Stimulated activated CD8-positive, alpha-beta memory T cell treated with anti-CD3 and anti-CD28 coated beads, Interleukin-15, amount 100 ng/mL, for 24 hours (primary cell): ENCODE results near the gene BAZ2B.
"Not testable (repeated sequence)": the region's sequence is repeated elsewhere in the genome, so short reads cannot be mapped to it uniquely, and the experiment has no call there.

Experiments
- DNase-seq: peaks from one replicate; pipeline ENCODE4 v3.0.0-alpha.2; 2020; ENCODE audit warnings: low read depth

The BAZ2B gene

DNA sequence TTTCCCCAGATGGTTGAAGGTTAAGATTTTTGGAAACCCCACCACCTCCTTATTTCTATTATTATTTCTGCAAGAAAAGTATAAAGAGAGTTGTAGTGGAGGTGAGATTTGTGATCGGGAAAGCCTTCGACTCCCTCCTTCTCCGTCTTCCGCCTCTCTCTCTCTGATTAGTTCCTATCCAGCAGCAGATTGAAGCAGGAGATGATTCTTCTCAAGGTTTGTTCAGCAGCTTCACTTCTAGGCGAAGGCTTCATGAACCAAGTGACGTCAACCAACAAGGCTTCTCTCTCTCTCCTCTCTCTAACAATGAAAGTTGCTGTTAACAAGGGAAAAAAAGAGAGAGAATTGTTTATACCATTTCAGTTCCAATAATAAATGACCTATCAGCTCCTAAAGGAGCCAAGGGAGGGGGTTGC, at the start of gene BAZ2B:
TSS of gene BAZ2B (minus strand) at position 263 of the 416 bp plus-strand sequence. CDS start 137,829 bp downstream, outside the sequence.
- DNase-seq = no peak

GRCh38 chr2:159661286-159661685, 44.9 kb upstream of the BAZ2B start:
- no peak for DNase-seq

GRCh38 chr2:159658881-159659873, 42.8 kb upstream of the BAZ2B start:
- DNase-seq = no peak

- DNase-seq = no peak
Measured at GRCh38 chr2:159653962-159654361, 37.6 kb upstream of the BAZ2B start.

DNA sequence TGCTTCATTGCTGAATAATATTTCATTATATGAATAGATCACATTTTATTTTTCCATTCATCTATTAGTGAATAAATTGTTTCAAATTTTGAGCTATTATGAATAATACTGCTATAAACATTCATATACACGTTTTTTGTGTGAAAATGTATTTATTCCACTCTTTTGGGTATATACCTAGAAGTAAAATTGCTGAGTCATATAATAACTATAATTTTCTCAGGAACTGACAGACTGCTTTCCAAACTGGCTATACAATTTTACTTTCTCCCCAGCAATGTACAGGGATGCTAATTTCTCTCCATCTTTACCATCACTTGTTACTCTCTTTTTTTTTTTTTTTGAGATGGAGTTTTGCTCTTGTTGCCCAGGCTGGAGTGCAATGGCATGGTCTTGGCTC, 35.5 kb upstream of the BAZ2B start:
- DNase-seq = no peak

GRCh38 chr2:159650574-159650973, 34.2 kb upstream of the BAZ2B start:
- no peak for DNase-seq

DNA sequence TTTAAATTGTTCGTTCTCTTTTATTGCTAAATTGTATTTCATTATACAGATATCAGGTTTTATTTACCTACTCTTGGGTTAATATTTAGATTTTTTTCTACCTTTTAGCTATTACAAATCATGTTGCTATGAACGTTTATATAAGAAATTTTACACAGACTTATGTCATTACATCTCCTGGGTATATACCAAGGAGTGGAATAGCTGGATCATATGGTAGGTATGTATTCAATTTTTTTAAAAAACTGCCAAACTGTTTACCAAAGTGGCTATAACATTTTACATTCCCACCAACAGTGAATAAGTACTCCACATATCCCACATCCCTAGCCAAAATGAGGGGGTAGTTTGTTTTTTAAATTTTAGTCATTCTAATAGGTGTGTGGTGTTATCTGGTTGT, 32.3 kb upstream of the BAZ2B start:
- DNase-seq = no peak

- no peak for DNase-seq
Measured at GRCh38 chr2:159647667-159648066, 31.3 kb upstream of the BAZ2B start.

DNA sequence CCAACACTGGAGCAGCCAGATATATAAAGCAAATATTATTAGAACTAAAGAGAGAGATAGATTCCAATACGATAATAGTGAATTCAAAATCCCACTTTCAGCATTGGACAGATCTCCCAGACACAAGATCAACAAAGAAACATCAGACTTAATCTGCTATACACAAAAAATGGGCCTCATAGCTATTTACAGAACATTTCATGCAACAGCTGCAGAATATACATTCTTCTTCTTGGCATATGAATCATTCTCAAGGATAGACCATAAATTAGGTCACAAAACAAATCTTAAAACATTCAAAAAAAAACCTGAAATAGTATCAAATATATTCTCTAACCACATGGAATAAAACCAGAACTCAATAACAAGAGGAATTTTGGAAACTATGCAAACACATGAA, 23.8 kb upstream of the BAZ2B start:
- no peak for DNase-seq

DNA sequence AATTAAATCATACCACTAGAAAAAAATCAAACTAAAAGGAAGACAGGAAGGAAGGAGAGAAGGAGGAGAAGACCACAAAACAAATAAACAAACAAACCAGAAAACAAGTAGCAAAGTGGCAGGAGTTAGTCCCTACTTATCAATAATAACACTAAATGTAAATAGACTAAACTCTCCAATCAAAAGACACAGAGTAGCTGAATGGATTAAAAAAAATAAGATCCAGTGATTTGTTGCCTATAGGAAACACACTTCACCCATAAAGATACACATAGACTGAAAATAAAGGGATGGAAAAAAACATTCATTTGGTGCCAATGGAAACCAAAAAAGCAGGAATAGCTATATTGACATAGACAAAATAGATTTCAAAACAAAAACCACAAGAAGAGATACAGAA, 23.4 kb upstream of the BAZ2B start:
- no peak for DNase-seq

GRCh38 chr2:159639071-159639470, 22.7 kb upstream of the BAZ2B start:
- no peak for DNase-seq

GRCh38 chr2:159637988-159638501, 21.7 kb upstream of the BAZ2B start:
- no peak for DNase-seq

GRCh38 chr2:159637240-159637639, 20.9 kb upstream of the BAZ2B start:
- no peak for DNase-seq

DNA sequence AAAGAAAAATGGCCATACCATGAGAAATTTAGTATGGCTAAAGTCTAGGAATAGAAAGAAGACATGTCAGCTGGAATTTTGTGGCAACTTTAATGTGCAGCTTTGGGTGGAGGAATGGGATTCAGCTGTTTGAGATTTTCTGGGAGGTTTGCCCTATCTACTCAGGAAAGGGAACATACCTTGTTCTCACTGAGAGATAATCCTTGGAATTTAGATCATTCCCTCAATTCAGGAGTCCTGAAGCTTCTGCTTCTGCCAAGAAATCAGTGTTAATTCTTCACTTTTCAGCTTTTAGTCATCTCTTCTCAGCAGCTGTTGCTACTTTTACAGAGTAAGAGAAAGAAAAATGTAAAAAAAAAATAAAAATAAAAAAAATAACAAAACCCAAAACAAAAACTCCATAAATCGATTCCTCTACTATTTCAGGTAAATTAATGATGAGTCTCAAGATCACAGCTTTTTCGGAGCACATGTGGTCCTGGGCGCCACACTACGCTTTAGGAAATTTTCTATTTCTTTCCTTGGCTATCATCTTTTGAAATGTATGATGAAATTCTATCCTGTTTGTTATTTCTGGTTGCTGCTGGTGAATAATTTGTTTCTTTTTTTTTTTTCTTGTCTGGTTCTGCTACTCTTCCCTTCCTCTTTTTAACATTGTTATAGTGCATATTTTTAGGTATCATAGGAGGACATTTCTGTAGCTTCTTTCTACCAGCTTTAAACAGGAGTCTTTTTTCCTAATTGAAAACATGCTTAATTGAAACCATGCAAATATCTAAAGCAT, 18.9 kb upstream of the BAZ2B start:
- no peak for DNase-seq

DNA sequence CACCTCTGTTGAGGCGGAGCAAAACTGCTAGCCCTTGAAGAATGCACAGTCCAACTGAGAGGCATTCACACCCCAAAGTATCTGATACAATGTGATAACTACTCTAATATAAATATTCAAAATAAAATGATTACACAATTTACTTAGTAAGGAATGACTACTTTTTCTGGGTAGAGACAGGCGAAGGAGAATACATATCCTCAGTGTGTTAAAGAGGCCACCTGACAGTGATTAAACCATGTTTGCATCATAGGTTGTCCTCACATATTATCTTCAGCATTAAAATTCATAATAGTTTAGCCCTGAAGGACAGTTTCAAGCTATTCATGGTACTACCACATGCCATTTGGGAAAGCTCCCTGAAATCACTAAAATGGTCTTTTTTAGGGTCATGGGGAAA, 16.9 kb upstream of the BAZ2B start:
- no peak for DNase-seq

GRCh38 chr2:159625628-159626027, 9.3 kb upstream of the BAZ2B start:
- DNase-seq = not testable (repeated sequence)

DNA sequence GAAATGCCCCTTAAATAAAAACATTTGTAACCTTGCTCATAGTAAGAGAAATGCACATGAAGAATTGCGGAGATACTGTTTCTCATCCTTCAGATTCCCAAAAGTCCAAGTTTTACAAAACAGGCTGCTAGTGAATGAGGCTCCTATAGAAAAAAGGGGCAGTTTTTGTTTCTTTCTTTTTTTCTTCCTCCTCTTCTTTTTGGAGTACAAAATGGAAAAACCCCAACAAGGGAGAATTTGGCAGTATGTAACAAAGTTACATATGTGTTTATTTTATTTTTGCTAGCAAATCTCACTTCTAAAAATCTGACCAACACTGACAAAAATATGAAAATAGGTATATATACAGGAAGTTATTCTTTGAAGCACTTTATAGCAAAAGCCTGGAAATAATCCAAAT, 7.1 kb upstream of the BAZ2B start:
- DNase-seq = no peak

DNA sequence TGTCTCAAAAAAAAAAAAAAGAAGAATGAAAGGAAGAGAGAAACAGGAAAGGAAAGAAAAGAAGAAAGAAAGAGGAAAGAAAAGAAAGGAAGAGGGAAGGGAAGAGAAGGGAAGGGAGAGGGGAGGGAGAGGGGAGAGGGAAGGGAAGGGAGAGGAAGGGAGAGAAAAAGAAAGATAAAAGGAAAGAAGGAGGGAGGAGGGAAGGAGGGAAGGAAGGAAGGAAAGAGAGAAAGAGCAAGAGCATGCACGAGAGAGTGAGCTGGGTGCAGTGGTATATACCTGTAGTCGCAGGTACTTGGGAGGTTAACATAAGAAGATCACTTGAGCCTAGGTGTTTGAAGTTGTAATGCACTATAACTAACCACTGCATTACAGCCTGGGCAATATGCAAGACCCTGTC, 6.6 kb upstream of the BAZ2B start:
- no peak for DNase-seq

DNA sequence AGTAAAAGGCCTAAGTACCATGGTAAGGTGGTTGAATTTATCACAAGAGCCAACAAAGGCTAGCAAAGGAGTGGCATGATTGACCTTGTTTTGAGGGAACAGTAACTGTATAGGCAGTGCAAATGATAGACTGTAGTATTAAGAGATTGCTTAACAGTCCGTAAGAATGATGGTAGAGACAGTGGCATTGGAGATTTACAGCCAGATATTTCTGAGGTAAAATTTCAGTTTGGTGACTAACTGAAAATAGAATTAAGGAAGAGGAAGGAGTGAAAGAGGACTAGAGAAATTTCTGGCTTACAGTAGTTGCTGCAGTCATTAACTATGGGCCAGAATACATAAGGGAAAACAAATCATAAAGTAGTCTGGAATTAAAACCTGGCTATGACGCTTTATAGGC, 4.4 kb upstream of the BAZ2B start:
- no peak for DNase-seq

GRCh38 chr2:159617646-159618045, 1.3 kb upstream of the BAZ2B start:
- DNase-seq = no peak

DNA sequence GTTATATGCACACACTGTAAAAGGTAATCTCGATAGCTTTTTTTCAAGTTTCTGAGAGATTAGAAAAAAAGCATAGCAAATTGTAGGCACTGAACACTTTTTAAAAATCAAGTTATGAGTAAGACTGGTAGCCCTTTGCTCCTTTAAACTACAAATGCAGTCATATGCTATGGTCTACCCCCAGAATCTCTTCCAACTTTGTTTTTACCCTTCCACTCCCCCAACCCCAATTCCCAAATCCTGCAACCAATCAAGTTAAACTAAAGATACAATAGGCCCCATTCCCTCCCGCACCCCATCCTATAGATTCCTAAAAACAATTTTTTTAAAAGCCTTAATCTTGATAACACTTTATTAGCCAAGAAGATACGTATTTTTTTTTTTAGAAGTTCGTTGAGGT, 752 bp upstream of the BAZ2B start:
- no peak for DNase-seq

GRCh38 chr2:159615367-159616285, 722 bp downstream of the BAZ2B start:
- DNase-seq = no peak
